HepG2 (cell line): Measurements from ENCODE around the gene ATP5MK. TPM values are rescaled to one million over a fixed set of nuclear protein-coding genes. Genes with fewer than 3 reads are reported as not detected.

Source experiments
- CSRNP2 ChIP-seq: sonication (generic); formaldehyde crosslinking; conservative IDR thresholded peaks from 2 replicates; pipeline ENCODE4 v1.8.0; 2022; ENCODE audit warnings: low read depth, missing genetic modification reagents
- DNMT3B ChIP-seq: conservative IDR thresholded peaks from 2 replicates; pipeline ENCODE4 v1.6.1; 2016; ENCODE audit warnings: missing biosample characterization, control low read depth
- ELF4 ChIP-seq: sonication (generic); formaldehyde crosslinking; IDR thresholded peaks from 2 replicates; pipeline ENCODE4 v1.5.0; 2020; ENCODE audit warnings: missing genetic modification reagents, mild to moderate bottlenecking, moderate library complexity, borderline replicate concordance
- MATR3 ChIP-seq: sonication (generic); formaldehyde crosslinking; IDR thresholded peaks from 2 replicates; pipeline ENCODE4 v1.4.0; 2020; ENCODE audit warnings: missing genetic modification reagents
- ZBTB1 ChIP-seq: sonication (generic); formaldehyde crosslinking; IDR thresholded peaks from 2 replicates; pipeline ENCODE4 v1.4.0; 2020; ENCODE audit warnings: missing genetic modification reagents, borderline replicate concordance
- ZBTB38 ChIP-seq: sonication (generic); formaldehyde crosslinking; IDR thresholded peaks from 2 replicates; pipeline ENCODE4 v1.5.1; 2020; ENCODE audit warnings: mild to moderate bottlenecking, missing genetic modification reagents
- ZNF280D ChIP-seq: sonication (generic); formaldehyde crosslinking; IDR thresholded peaks from 2 replicates; pipeline ENCODE4 v1.5.1; 2020; ENCODE audit warnings: mild to moderate bottlenecking, missing genetic modification reagents
- ZNF34 ChIP-seq: sonication (generic); formaldehyde crosslinking; IDR thresholded peaks from 2 replicates; pipeline ENCODE4 v1.4.0; 2020; ENCODE audit warnings: mild to moderate bottlenecking, missing genetic modification reagents, borderline replicate concordance
- ZNF383 ChIP-seq: sonication (generic); formaldehyde crosslinking; IDR thresholded peaks from 2 replicates; pipeline ENCODE4 v1.4.0; 2020; ENCODE audit warnings: missing genetic modification reagents, mild to moderate bottlenecking, borderline replicate concordance
- ZNF644 ChIP-seq: IDR thresholded peaks from 2 replicates; pipeline ENCODE4 v1.6.1; 2016; ENCODE audit warnings: low read depth
- polyA plus RNA-seq, 8 experiments: library from polyadenylated mRNA; depleted of rRNA in 3 of 8; stranded (reverse) in 7 of 8; unstranded in 1 of 8; fragments of >200 nt; fragmentation: Illumina TruSeq in 4 of 8; extraction: Trizol in 4 of 8; gene quantifications; 2 replicates each; pipeline versions ENCODE4 v1.2.1 to v1.2.3, GENCODE V29; 2011 to 2016; ENCODE audit warnings: low read depth in 4 of 8, missing spikeins in 1 of 8, mixed read lengths in 1 of 8; ENCODE audit not compliant: insufficient read depth in 1 of 8
- total RNA-seq, 5 experiments: library from RNA; depleted of rRNA; stranded (reverse); fragments of >200 nt; fragmentation: Illumina TruSeq; extraction: Trizol; gene quantifications; 2 replicates each; pipeline ENCODE4 v1.2.3, GENCODE V29; 2016; ENCODE audit warnings: low read depth in 1 of 5
- TF ChIP-seq, protein P1 (sequence below): sonication (generic); formaldehyde crosslinking; IDR thresholded peaks from one replicate; pipeline ENCODE4 v1.5.1; 2020; ENCODE audit warnings: mild to moderate bottlenecking, missing genetic modification reagents; ENCODE audit errors: not compliant biosample characterization
- TF ChIP-seq, protein P2 (sequence below): sonication (generic); formaldehyde crosslinking; IDR thresholded peaks from 2 replicates; pipeline ENCODE4 v1.9.0; 2021; ENCODE audit warnings: missing genetic modification reagents, borderline replicate concordance

Gene ATP5MK
- total and polyA plus RNA-seq, 2 of the 13 experiments (the other 11 are each of a cell fraction or from before 2014, with no cell fraction given) = 312 to 517 TPM

- TF ChIP-seq, protein P1, sequence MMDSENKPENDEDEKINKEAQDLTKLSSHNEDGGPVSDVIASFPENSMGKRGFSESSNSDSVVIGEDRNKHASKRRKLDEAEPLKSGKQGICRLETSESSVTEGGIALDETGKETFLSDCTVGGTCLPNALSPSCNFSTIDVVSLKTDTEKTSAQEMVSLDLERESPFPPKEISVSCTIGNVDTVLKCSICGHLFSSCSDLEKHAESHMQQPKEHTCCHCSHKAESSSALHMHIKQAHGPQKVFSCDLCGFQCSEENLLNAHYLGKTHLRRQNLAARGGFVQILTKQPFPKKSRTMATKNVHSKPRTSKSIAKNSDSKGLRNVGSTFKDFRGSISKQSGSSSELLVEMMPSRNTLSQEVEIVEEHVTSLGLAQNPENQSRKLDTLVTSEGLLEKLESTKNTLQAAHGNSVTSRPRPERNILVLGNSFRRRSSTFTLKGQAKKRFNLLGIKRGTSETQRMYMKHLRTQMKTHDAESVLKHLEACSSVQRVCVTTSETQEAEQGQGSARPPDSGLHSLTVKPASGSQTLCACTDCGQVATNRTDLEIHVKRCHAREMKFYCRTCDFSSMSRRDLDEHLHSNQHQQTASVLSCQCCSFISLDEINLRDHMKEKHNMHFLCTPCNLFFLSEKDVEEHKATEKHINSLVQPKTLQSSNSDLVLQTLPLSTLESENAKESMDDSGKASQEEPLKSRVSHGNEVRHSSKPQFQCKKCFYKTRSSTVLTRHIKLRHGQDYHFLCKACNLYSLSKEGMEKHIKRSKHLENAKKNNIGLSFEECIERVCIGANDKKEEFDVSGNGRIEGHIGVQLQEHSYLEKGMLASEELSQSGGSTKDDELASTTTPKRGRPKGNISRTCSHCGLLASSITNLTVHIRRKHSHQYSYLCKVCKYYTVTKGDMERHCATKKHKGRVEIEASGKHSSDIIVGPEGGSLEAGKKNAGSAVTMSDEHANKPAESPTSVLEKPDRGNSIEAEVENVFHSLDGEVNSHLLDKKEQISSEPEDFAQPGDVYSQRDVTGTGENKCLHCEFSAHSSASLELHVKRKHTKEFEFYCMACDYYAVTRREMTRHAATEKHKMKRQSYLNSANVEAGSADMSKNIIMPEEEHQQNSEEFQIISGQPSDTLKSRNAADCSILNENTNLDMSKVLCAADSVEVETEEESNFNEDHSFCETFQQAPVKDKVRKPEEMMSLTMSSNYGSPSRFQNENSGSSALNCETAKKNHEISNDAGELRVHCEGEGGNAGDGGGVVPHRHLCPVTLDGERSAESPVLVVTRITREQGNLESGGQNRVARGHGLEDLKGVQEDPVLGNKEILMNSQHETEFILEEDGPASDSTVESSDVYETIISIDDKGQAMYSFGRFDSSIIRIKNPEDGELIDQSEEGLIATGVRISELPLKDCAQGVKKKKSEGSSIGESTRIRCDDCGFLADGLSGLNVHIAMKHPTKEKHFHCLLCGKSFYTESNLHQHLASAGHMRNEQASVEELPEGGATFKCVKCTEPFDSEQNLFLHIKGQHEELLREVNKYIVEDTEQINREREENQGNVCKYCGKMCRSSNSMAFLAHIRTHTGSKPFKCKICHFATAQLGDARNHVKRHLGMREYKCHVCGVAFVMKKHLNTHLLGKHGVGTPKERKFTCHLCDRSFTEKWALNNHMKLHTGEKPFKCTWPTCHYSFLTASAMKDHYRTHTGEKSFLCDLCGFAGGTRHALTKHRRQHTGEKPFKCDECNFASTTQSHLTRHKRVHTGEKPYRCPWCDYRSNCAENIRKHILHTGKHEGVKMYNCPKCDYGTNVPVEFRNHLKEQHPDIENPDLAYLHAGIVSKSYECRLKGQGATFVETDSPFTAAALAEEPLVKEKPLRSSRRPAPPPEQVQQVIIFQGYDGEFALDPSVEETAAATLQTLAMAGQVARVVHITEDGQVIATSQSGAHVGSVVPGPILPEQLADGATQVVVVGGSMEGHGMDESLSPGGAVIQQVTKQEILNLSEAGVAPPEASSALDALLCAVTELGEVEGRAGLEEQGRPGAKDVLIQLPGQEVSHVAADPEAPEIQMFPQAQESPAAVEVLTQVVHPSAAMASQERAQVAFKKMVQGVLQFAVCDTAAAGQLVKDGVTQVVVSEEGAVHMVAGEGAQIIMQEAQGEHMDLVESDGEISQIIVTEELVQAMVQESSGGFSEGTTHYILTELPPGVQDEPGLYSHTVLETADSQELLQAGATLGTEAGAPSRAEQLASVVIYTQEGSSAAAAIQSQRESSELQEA = peak; percentile 30
- TF ChIP-seq CSRNP2 = no peak
- TF ChIP-seq ZBTB1 (CRISPR knock-in tag) = no peak
- no peak for TF ChIP-seq MATR3
- TF ChIP-seq ZNF383 (CRISPR knock-in tag) = no peak
- TF ChIP-seq ELF4 (CRISPR knock-in tag) = no peak
- TF ChIP-seq ZBTB38 = peak; percentile 39; the same call in 1 of the 2 replicates
- TF ChIP-seq DNMT3B = no peak
- no peak; the same call in 1 of the 2 replicates for TF ChIP-seq ZNF34 (CRISPR knock-in tag)
- TF ChIP-seq ZNF644 = no peak
- TF ChIP-seq, protein P2, sequence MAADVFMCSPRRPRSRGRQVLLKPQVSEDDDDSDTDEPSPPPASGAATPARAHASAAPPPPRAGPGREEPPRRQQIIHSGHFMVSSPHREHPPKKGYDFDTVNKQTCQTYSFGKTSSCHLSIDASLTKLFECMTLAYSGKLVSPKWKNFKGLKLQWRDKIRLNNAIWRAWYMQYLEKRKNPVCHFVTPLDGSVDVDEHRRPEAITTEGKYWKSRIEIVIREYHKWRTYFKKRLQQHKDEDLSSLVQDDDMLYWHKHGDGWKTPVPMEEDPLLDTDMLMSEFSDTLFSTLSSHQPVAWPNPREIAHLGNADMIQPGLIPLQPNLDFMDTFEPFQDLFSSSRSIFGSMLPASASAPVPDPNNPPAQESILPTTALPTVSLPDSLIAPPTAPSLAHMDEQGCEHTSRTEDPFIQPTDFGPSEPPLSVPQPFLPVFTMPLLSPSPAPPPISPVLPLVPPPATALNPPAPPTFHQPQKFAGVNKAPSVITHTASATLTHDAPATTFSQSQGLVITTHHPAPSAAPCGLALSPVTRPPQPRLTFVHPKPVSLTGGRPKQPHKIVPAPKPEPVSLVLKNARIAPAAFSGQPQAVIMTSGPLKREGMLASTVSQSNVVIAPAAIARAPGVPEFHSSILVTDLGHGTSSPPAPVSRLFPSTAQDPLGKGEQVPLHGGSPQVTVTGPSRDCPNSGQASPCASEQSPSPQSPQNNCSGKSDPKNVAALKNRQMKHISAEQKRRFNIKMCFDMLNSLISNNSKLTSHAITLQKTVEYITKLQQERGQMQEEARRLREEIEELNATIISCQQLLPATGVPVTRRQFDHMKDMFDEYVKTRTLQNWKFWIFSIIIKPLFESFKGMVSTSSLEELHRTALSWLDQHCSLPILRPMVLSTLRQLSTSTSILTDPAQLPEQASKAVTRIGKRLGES (CRISPR knock-in tag) = no peak; the same call in 1 of the 2 replicates
- TF ChIP-seq ZNF280D (CRISPR knock-in tag) = peak; percentile 44; the same call in 1 of the 2 replicates
These were observed 45.6 kb downstream of the ATP5MK start, which contains the start of gene PCGF6 (continued) for GRCh38 chr10:103350517-103351260.
